Activated CD8-positive, alpha-beta T cell treated with anti-CD3 and anti-CD28 coated beads for 36 hours (primary cell): Measurements from ENCODE around the gene LRRC27. TPM values are rescaled to one million over a fixed set of nuclear protein-coding genes. Genes with fewer than 3 reads are reported as not detected.

ENCODE experiments used
- ATAC-seq: fragments of 200-7000 bp; cut with Tn5 transposase; one replicate; pipeline ENCODE4 v1.10.0; 2021; ENCODE audit warnings: mild to moderate bottlenecking, moderate library complexity
- CTCF ChIA-PET: fragments of 350-600 bp; sonication (Branson Sonifier 250); formaldehyde crosslinking; loops from one replicate; lab custom pipeline; 2021; ENCODE audit warnings: antibody characterized with exemption; lab: Charles Lee
- POLR2A ChIA-PET: fragments of 350-600 bp; sonication (Branson Sonifier 250); formaldehyde crosslinking; loops from one replicate; lab custom pipeline; 2021; ENCODE audit warnings: antibody characterized with exemption; lab: Charles Lee
- DNase-seq: peaks from one replicate; pipeline ENCODE4 v3.0.0-alpha.2; 2020
- H3K27ac Mint-ChIP-seq: one replicate; pipeline ENCODE4 v1.8.0; 2021; ENCODE audit warnings: mild to moderate bottlenecking, mixed read lengths
- H3K27me3 Mint-ChIP-seq: one replicate; pipeline ENCODE4 v1.8.0; 2021; ENCODE audit warnings: mixed read lengths
- H3K36me3 Mint-ChIP-seq: one replicate; pipeline ENCODE4 v1.8.0; 2021; ENCODE audit warnings: low read depth, mixed read lengths
- H3K4me1 Mint-ChIP-seq: one replicate; pipeline ENCODE4 v1.8.0; 2021; ENCODE audit warnings: low read depth, mixed read lengths
- H3K4me3 Mint-ChIP-seq: one replicate; pipeline ENCODE4 v1.8.0; 2021; ENCODE audit warnings: mild to moderate bottlenecking, moderate library complexity, mixed read lengths
- H3K9me3 Mint-ChIP-seq: one replicate; pipeline ENCODE4 v1.8.0; 2021; ENCODE audit warnings: mixed read lengths
- CTCF ChIP-seq: fragments of 200-600 bp; IDR thresholded peaks from one replicate; pipeline ENCODE4 v1.8.0; 2022; ENCODE audit warnings: antibody characterized with exemption, mild to moderate bottlenecking
- intact Hi-C: fragments of 100-400 bp; cut with micrococcal nuclease; formaldehyde crosslinking; loops from one replicate; pipeline ENCODE4 v1.10.0; 2022
- total RNA-seq, 2 experiments: library from RNA; stranded (reverse); gene quantifications; one replicate each; pipeline ENCODE4 v1.2.3, GENCODE V29; 2021

LRRC27 gene
- total RNA-seq, 2 experiments from 2014 or later = 2.7 to 3.5 TPM

- DNase-seq (peak; percentile 67), ATAC-seq (peak; percentile 74)
- CTCF ChIA-PET = interaction anchor here (1.4 kb wide), 1 partner anchor 12 kb away, joined by 3 read pairs; no protein-coding TSS in a partner anchor
- peaks cover 23% of the 10 kb centered on the region for H3K4me1 Mint-ChIP-seq
- no peaks in the 10 kb centered on the region for H3K36me3 Mint-ChIP-seq
- intact Hi-C loops = no loop called here
- no peak overlapping the region for H3K4me3 Mint-ChIP-seq
- no peak overlapping the region for H3K27ac Mint-ChIP-seq
- POLR2A ChIA-PET = interaction anchor here (1.8 to 2.5 kb wide), 2 partner anchors 10 to 51 kb away, joined by 6 to 22 read pairs; no protein-coding TSS in a partner anchor
- H3K27me3 Mint-ChIP-seq = no peaks in the 10 kb centered on the region
- TF ChIP-seq CTCF = no peak
- H3K9me3 Mint-ChIP-seq = peaks cover 7% of the 10 kb centered on the region
Measured at GRCh38 chr10:132396494-132397035, 64.6 kb downstream of the LRRC27 start.

DNA sequence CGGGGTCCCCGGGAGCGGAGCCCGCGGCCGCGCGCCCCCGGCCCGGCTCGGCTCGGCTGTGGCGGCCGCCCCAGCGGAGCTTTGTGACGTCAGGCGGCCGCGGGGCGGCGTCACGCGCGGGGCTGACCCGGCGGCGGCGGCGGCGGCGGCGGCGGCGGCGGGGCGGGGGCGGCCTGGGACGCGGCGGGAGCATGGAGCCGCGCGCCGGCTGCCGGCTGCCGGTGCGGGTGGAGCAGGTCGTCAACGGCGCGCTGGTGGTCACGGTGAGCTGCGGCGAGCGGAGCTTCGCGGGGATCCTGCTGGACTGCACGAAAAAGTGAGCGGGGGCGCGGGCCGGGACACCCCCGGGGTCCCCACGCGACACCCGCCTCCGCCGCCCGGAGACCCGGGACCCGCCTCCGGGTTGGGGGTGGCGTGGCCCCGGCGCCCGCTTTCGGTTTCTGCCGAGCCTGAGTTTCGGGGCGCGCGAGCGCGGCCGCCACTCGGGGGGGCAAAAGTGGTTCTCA, 65.1 kb downstream of the LRRC27 start, which contains the start of gene PWWP2B:
TSS of gene PWWP2B (plus strand) at position 165 of the 506 bp plus-strand sequence. CDS start at position 192, 27 bp downstream.
- Mint-ChIP-seq H3K36me3 (no peaks in the 10 kb centered on the region), H3K4me1 (peaks cover 23% of the 10 kb centered on the region), H3K4me3 (peak within 1 kb of the TSS; percentile 79), H3K27me3 (no peaks in the 10 kb centered on the region), H3K9me3 (peaks cover 5% of the 10 kb centered on the region), H3K27ac (peak within 1 kb of the TSS; percentile 83)
- TF ChIP-seq CTCF = no peak
- POLR2A ChIA-PET = interaction anchor here (1.8 to 2.5 kb wide), 2 partner anchors 9 to 50 kb away, joined by 6 to 22 read pairs; no protein-coding TSS in a partner anchor
- ATAC-seq (peak; percentile 19), DNase-seq (peak; percentile 61)
- CTCF ChIA-PET = interaction anchor here (1.2 to 1.9 kb wide), 3 partner anchors 12 to 50 kb away, joined by 3 to 8 read pairs (median 7); no protein-coding TSS in a partner anchor
- intact Hi-C loops = no loop called here

GRCh38 chr10:132397671-132398565, 65.9 kb downstream of the LRRC27 start:
- H3K36me3 Mint-ChIP-seq = no peaks in the 10 kb centered on the region
- H3K4me1 Mint-ChIP-seq = peaks cover 23% of the 10 kb centered on the region
- no peak for TF ChIP-seq CTCF
- POLR2A ChIA-PET = interaction anchor here (1.5 to 2.5 kb wide), 3 partner anchors 9 to 49 kb away, joined by 5 to 22 read pairs (median 6); no protein-coding TSS in a partner anchor
- intact Hi-C loops = no loop called here
- H3K27me3 Mint-ChIP-seq = no peaks in the 10 kb centered on the region
- no peaks in the 10 kb centered on the region for H3K9me3 Mint-ChIP-seq
- ATAC-seq (peak; percentile 42), DNase-seq (peak; percentile 72)
- peak overlapping the region; percentile 79 for H3K4me3 Mint-ChIP-seq
- H3K27ac Mint-ChIP-seq = peak overlapping the region; percentile 83
- CTCF ChIA-PET = interaction anchor here (1.0 to 1.9 kb wide), 4 partner anchors 11 to 49 kb away, joined by 3 to 8 read pairs (median 5); no protein-coding TSS in a partner anchor

- Mint-ChIP-seq H3K9me3 (no peaks in the 10 kb centered on the region), H3K27me3 (no peaks in the 10 kb centered on the region), H3K36me3 (no peaks in the 10 kb centered on the region), H3K4me1 (peaks cover 23% of the 10 kb centered on the region), H3K27ac (no peak overlapping the region), H3K4me3 (no peak overlapping the region)
- ATAC-seq (no peak), DNase-seq (no peak)
- TF ChIP-seq CTCF = no peak
- POLR2A ChIA-PET = interaction anchor here (1.5 to 2.5 kb wide), 3 partner anchors 8 to 49 kb away, joined by 5 to 22 read pairs (median 6); no protein-coding TSS in a partner anchor
- intact Hi-C loops = no loop called here
- CTCF ChIA-PET = interaction anchor here (1.0 to 1.9 kb wide), 3 partner anchors 38 to 48 kb away, joined by 3 to 8 read pairs (median 7); no protein-coding TSS in a partner anchor
Measured at GRCh38 chr10:132398566-132398991, 66.6 kb downstream of the LRRC27 start.
